Bronchial epithelial cell (primary cell): Measurements from ENCODE around the gene IL17RB. TPM values are rescaled to one million over a fixed set of nuclear protein-coding genes. Genes with fewer than 3 reads are reported as not detected.

Experiments
- DNase-seq: peaks from one replicate; pipeline ENCODE4 v3.0.0-alpha.2; 2010; ENCODE audit warnings: low read depth
- FAIRE-seq: peaks from 2 replicates; lab custom pipeline; 2011; peaks lifted over from hg19 to GRCh38; lab: Jason Lieb, UNC
- H3K27me3 ChIP-seq: 2 replicates; pipeline ENCODE4 v1.5.1; 2011; ENCODE audit warnings: low read length; ENCODE audit not compliant: control insufficient read depth, insufficient read depth
- H3K36me3 ChIP-seq: 2 replicates; pipeline ENCODE4 v1.5.1; 2011; ENCODE audit warnings: low read length; ENCODE audit not compliant: control insufficient read depth, insufficient read depth
- H3K4me3 ChIP-seq: 2 replicates; pipeline ENCODE4 v1.5.1; 2011; ENCODE audit warnings: mild to moderate bottlenecking, low read depth, low read length, control low read depth
- CTCF ChIP-seq: IDR thresholded peaks from 2 replicates; pipeline ENCODE4 v1.5.1; 2011; ENCODE audit warnings: mild to moderate bottlenecking, moderate library complexity, low read length, control low read depth, inconsistent platforms; ENCODE audit not compliant: insufficient read depth, severe bottlenecking
- total RNA-seq: library from RNA; depleted of rRNA; stranded (reverse); fragments of >200 nt; gene quantifications from 2 replicates; pipeline ENCODE4 v1.2.1, GENCODE V29; 2014

Gene IL17RB
- total RNA-seq, 1 donor from 2014 or later, result not detected

GRCh38 chr3:53829605-53830004, 16.8 kb upstream of the IL17RB start:
- no peaks in the 10 kb centered on the region for H3K36me3 ChIP-seq
- no peak for TF ChIP-seq CTCF
- H3K27me3 ChIP-seq, result no peaks in the 10 kb centered on the region
- H3K4me3 ChIP-seq, result no peak overlapping the region
- DNase-seq (no peak), FAIRE-seq (no peak)

- Histone ChIP-seq H3K36me3 (no peaks in the 10 kb centered on the region), H3K4me3 (no peak overlapping the region), H3K27me3 (no peaks in the 10 kb centered on the region)
- DNase-seq (no peak), FAIRE-seq (no peak)
- TF ChIP-seq CTCF, result no peak
These were observed 15.4 kb upstream of the IL17RB start for GRCh38 chr3:53830944-53831343.

- Histone ChIP-seq H3K36me3 (no peaks in the 10 kb centered on the region), H3K27me3 (no peaks in the 10 kb centered on the region), H3K4me3 (no peak overlapping the region)
- FAIRE-seq (no peak), DNase-seq (no peak)
- TF ChIP-seq CTCF, result no peak
These were observed 13.2 kb upstream of the IL17RB start for GRCh38 chr3:53833053-53833645.

- no peak for DNase-seq
- TF ChIP-seq CTCF, result no peak
These were observed 12.7 kb upstream of the IL17RB start for GRCh38 chr3:53833700-53834099.

GRCh38 chr3:53834429-53835095, 11.8 kb upstream of the IL17RB start:
- no peaks in the 10 kb centered on the region for H3K27me3 ChIP-seq
- no peaks in the 10 kb centered on the region for H3K36me3 ChIP-seq
- H3K4me3 ChIP-seq, result no peak overlapping the region
- FAIRE-seq (peak; percentile 66), DNase-seq (no peak)
- no peak for TF ChIP-seq CTCF

More at GRCh38 chr3:53833700-53834099, 12.7 kb upstream of the IL17RB start:
- no peak for FAIRE-seq
- Histone ChIP-seq H3K27me3 (no peaks in the 10 kb centered on the region), H3K36me3 (no peaks in the 10 kb centered on the region), H3K4me3 (no peak overlapping the region)

GRCh38 chr3:53835257-53835656, 11.1 kb upstream of the IL17RB start:
- no peak overlapping the region for H3K4me3 ChIP-seq
- H3K36me3 ChIP-seq, result no peaks in the 10 kb centered on the region
- TF ChIP-seq CTCF, result no peak
- no peak for FAIRE-seq
- no peaks in the 10 kb centered on the region for H3K27me3 ChIP-seq
- no peak for DNase-seq
